Mesenchymal stem cell (in vitro differentiated cells and primary cell): ENCODE data around the gene PRKG2.

ENCODE experiments used
- DNase-seq: peaks from one replicate; pipeline ENCODE4 v3.0.0-alpha.2; 2013
- H2AFZ ChIP-seq: one replicate; pipeline ENCODE4 v1.6.1; 2013; ENCODE audit warnings: low read depth, mild to moderate bottlenecking, control low read depth, inconsistent platforms, low read length, moderate library complexity
- H2AK5ac ChIP-seq: 2 replicates; pipeline ENCODE4 v1.6.1; 2013; ENCODE audit warnings: low read length, moderate library complexity, mild to moderate bottlenecking, inconsistent platforms; ENCODE audit not compliant: severe bottlenecking
- H2BK120ac ChIP-seq: one replicate; pipeline ENCODE4 v1.6.1; 2013; ENCODE audit warnings: low read depth, mild to moderate bottlenecking, inconsistent platforms, low read length, moderate library complexity
- H2BK12ac ChIP-seq, 2 experiments: one replicate each; pipeline ENCODE4 v1.6.1; 2013; ENCODE audit warnings: inconsistent platforms in 2 of 2, low read length in 2 of 2, mild to moderate bottlenecking in 2 of 2, moderate library complexity in 2 of 2, control low read depth in 1 of 2
- H2BK15ac ChIP-seq: one replicate; pipeline ENCODE4 v1.6.1; 2013; ENCODE audit warnings: mild to moderate bottlenecking, low read depth, inconsistent platforms; ENCODE audit not compliant: poor library complexity, severe bottlenecking
- H2BK5ac ChIP-seq: 2 replicates; pipeline ENCODE4 v1.6.1; 2013; ENCODE audit warnings: low read depth, mild to moderate bottlenecking, low read length, control low read depth, inconsistent platforms; ENCODE audit not compliant: poor library complexity, severe bottlenecking
- H3K14ac ChIP-seq, 2 experiments: one replicate each; pipeline ENCODE4 v1.6.1; 2013; ENCODE audit warnings: inconsistent platforms in 2 of 2, low read length in 2 of 2, control low read depth in 1 of 2, mild to moderate bottlenecking in 1 of 2, moderate library complexity in 1 of 2
- H3K18ac ChIP-seq, 2 experiments: one replicate each; pipeline ENCODE4 v1.6.1; 2013; ENCODE audit warnings: inconsistent platforms in 2 of 2, low read length in 2 of 2, control low read depth in 1 of 2, low read depth in 1 of 2, mild to moderate bottlenecking in 1 of 2
- H3K23ac ChIP-seq, 2 experiments: one replicate each; pipeline ENCODE4 v1.6.1; 2013; ENCODE audit warnings: inconsistent platforms in 2 of 2, low read length in 2 of 2, mild to moderate bottlenecking in 2 of 2, moderate library complexity in 2 of 2, control low read depth in 1 of 2
- H3K27ac ChIP-seq: 2 replicates; pipeline ENCODE4 v1.5.1; 2013; ENCODE audit warnings: mild to moderate bottlenecking, moderate library complexity, low read length, control low read depth, inconsistent platforms; ENCODE audit not compliant: poor library complexity, severe bottlenecking
- H3K27me3 ChIP-seq, 2 experiments: 2 replicates each; pipeline versions ENCODE4 v1.6.1 to v1.7.0; 2013; ENCODE audit warnings: low read length in 2 of 2, mild to moderate bottlenecking in 2 of 2, moderate library complexity in 2 of 2, control low read depth in 1 of 2, inconsistent platforms in 1 of 2; ENCODE audit not compliant: control insufficient read depth in 1 of 2, insufficient read depth in 1 of 2
- H3K36me3 ChIP-seq, 2 experiments: 2 replicates each; pipeline versions ENCODE4 v1.6.1 to v1.7.0; 2013; ENCODE audit warnings: low read length in 2 of 2, control low read depth in 1 of 2, inconsistent platforms in 1 of 2, low read depth in 1 of 2, mild to moderate bottlenecking in 1 of 2; ENCODE audit not compliant: insufficient read depth in 2 of 2, control insufficient read depth in 1 of 2
- H3K4ac ChIP-seq, 2 experiments: one replicate each; pipeline ENCODE4 v1.6.1; 2013; ENCODE audit warnings: inconsistent platforms in 2 of 2, low read length in 2 of 2, mild to moderate bottlenecking in 2 of 2, moderate library complexity in 2 of 2, control low read depth in 1 of 2, low read depth in 1 of 2
- H3K4me1 ChIP-seq: 2 replicates; pipeline ENCODE4 v1.6.1; 2013; ENCODE audit warnings: low read depth, low read length, control low read depth; ENCODE audit not compliant: control insufficient read depth, insufficient read depth
- H3K4me2 ChIP-seq: 2 replicates; pipeline ENCODE4 v1.6.1; 2013; ENCODE audit warnings: low read length, mild to moderate bottlenecking, inconsistent platforms; ENCODE audit not compliant: poor library complexity, severe bottlenecking
- H3K4me3 ChIP-seq, 2 experiments: 2 replicates each; pipeline versions ENCODE4 v1.5.1 to v1.7.0; 2013; ENCODE audit warnings: low read length in 2 of 2, mild to moderate bottlenecking in 2 of 2, control low read depth in 1 of 2, low read depth in 1 of 2; ENCODE audit not compliant: insufficient read depth in 1 of 2
- H3K79me1 ChIP-seq: replicated peaks from 2 replicates; pipeline ENCODE4 v1.6.1; 2013; ENCODE audit warnings: mild to moderate bottlenecking, control low read depth, low read length, inconsistent platforms; ENCODE audit not compliant: poor library complexity, severe bottlenecking
- H3K9ac ChIP-seq: 2 replicates; pipeline ENCODE4 v1.7.0; 2013; ENCODE audit warnings: mild to moderate bottlenecking, low read length, moderate library complexity
- H3K9me3 ChIP-seq: 2 replicates; pipeline ENCODE4 v1.7.0; 2013; ENCODE audit warnings: mild to moderate bottlenecking, low read length; ENCODE audit not compliant: control insufficient read depth
- H4K8ac ChIP-seq: one replicate; pipeline ENCODE4 v1.6.1; 2013; ENCODE audit warnings: inconsistent platforms, mild to moderate bottlenecking, low read length, moderate library complexity
- H4K91ac ChIP-seq: one replicate; pipeline ENCODE4 v1.6.1; 2013; ENCODE audit warnings: mild to moderate bottlenecking, low read length, inconsistent platforms
- WGBS: methylation state at CpG from one replicate; pipeline ENCODE4 v1.1.7; 2013; ENCODE audit warnings: mixed read lengths; 5-methylcytosine and 5-hydroxymethylcytosine counted together

The PRKG2 gene

GRCh38 chr4:81106150-81106549 is 108.9 kb downstream of the PRKG2 start:
- Histone ChIP-seq H3K4ac (no peak overlapping the region), H3K9me3 (no peaks in the 10 kb centered on the region), H3K14ac (no peak overlapping the region), H2BK5ac (no peak overlapping the region), H3K79me1 (no peaks in the 10 kb centered on the region), H3K18ac (no peak overlapping the region), H3K36me3 (peaks cover 0 to 59% of the 10 kb centered on the region in 2 experiments), H3K4me1 (no peaks in the 10 kb centered on the region), H3K23ac (no peak overlapping the region), H4K91ac (no peak overlapping the region), H3K27me3 (no peaks in the 10 kb centered on the region), H2BK15ac (no peak overlapping the region), H3K4me2 (no peak overlapping the region), H2BK12ac (no peak overlapping the region), H4K8ac (no peak overlapping the region), H2AFZ (no peak overlapping the region), H3K4me3 (no peak overlapping the region), H2AK5ac (no peak overlapping the region), H3K9ac (no peak overlapping the region), H3K27ac (no peak overlapping the region), H2BK120ac (no peak overlapping the region)
- WGBS = 84% methylated on average over 4 of the region's 4 CpGs
- no peak for DNase-seq

GRCh38 chr4:81102107-81102506 is 112.9 kb downstream of the PRKG2 start:
- no peak overlapping the region for H4K8ac ChIP-seq
- no peak overlapping the region for H2AK5ac ChIP-seq
- no peak overlapping the region for H3K4me2 ChIP-seq
- no peak overlapping the region for H3K27ac ChIP-seq
- H3K27me3 ChIP-seq = no peaks in the 10 kb centered on the region
- H3K36me3 ChIP-seq = peaks cover 0 to 51% of the 10 kb centered on the region in 2 experiments
- H3K18ac ChIP-seq = no peak overlapping the region
- H2BK12ac ChIP-seq = no peak overlapping the region
- DNase-seq = no peak
- H3K23ac ChIP-seq = no peak overlapping the region
- no peak overlapping the region for H3K4ac ChIP-seq
- no peak overlapping the region for H3K14ac ChIP-seq
- no peak overlapping the region for H2BK5ac ChIP-seq
- no peak overlapping the region for H4K91ac ChIP-seq
- H3K4me3 ChIP-seq = no peak overlapping the region
- H2AFZ ChIP-seq = no peak overlapping the region
- H3K9me3 ChIP-seq = peaks cover 4% of the 10 kb centered on the region
- no peak overlapping the region for H2BK15ac ChIP-seq
- no peaks in the 10 kb centered on the region for H3K79me1 ChIP-seq
- no peaks in the 10 kb centered on the region for H3K4me1 ChIP-seq
- H3K9ac ChIP-seq = no peak overlapping the region
- no peak overlapping the region for H2BK120ac ChIP-seq

- Histone ChIP-seq H4K91ac (no peak overlapping the region), H3K4me3 (no peak overlapping the region), H3K27ac (no peak overlapping the region), H3K79me1 (no peaks in the 10 kb centered on the region), H3K23ac (no peak overlapping the region), H2BK15ac (no peak overlapping the region), H2AK5ac (no peak overlapping the region), H3K27me3 (no peaks in the 10 kb centered on the region), H3K4me2 (no peak overlapping the region), H4K8ac (no peak overlapping the region), H3K14ac (no peak overlapping the region), H2BK120ac (no peak overlapping the region), H3K9ac (no peak overlapping the region), H3K9me3 (peaks cover 4% of the 10 kb centered on the region), H3K18ac (no peak overlapping the region), H2BK12ac (no peak overlapping the region), H3K4me1 (no peaks in the 10 kb centered on the region), H3K36me3 (peaks cover 0 to 46% of the 10 kb centered on the region in 2 experiments), H2AFZ (no peak overlapping the region), H3K4ac (no peak overlapping the region), H2BK5ac (no peak overlapping the region)
- 100% methylated on average over 1 of the region's 1 CpG for WGBS
- no peak for DNase-seq
Observed at GRCh38 chr4:81096566-81096965, 118.5 kb downstream of the PRKG2 start.

GRCh38 chr4:81095389-81095788 is 119.6 kb downstream of the PRKG2 start:
- Histone ChIP-seq H2BK5ac (no peak overlapping the region), H4K8ac (no peak overlapping the region), H2AFZ (no peak overlapping the region), H2AK5ac (no peak overlapping the region), H3K36me3 (peaks cover 0 to 51% of the 10 kb centered on the region in 2 experiments), H3K79me1 (no peaks in the 10 kb centered on the region), H3K4me3 (no peak overlapping the region), H3K4me1 (no peaks in the 10 kb centered on the region), H3K14ac (no peak overlapping the region), H3K9ac (no peak overlapping the region), H2BK15ac (no peak overlapping the region), H3K9me3 (peaks cover 4% of the 10 kb centered on the region), H3K4me2 (no peak overlapping the region), H4K91ac (no peak overlapping the region), H2BK12ac (no peak overlapping the region), H2BK120ac (no peak overlapping the region), H3K18ac (no peak overlapping the region), H3K27me3 (no peaks in the 10 kb centered on the region), H3K4ac (no peak overlapping the region), H3K27ac (no peak overlapping the region), H3K23ac (no peak overlapping the region)
- no peak for DNase-seq
- WGBS = 52% methylated on average over 1 of the region's 2 CpGs
